ENCODE measurements around the gene IRAK4.
A peak's percentile ranks its signal among the peaks of the same experiment; 100 is the strongest.
"Not testable (repeated sequence)": the region's sequence is repeated elsewhere in the genome, so short reads cannot be mapped to it uniquely, and the experiment has no call there.

IRAK4 gene

GRCh38 chr12:43758728-43759563 is at the start of gene IRAK4, which contains the start of gene PUS7L:
IRAK4 (plus strand) TSS chr12:43758951; CDS start chr12:43768112, 9,161 bp downstream.
PUS7L (minus strand) TSS chr12:43758790; CDS start chr12:43755245, 3,545 bp downstream.
- peak; percentile 94 for DNase-seq (ENCODE audit: low read depth)

DNA sequence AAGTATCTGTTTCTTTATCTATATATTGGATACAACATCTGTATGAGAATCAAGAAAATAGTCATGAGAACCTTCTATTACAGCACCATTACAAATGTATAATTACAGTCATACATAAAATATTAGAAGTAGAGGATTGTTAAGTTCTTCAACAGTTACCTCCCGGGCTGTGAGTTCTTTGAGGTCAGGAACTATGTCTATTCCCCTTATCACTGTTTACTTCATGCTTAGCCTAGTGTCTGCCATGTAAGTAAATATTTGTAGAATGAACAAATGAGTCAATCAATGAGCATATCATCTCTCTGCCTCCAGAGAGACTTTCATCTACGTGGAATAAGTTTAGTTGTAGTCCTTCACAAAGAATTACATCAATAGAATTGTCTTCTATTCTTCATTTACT is 47.4 kb upstream of the IRAK4 start:
- DNase-seq (ENCODE audit: low read depth), result no peak

DNA sequence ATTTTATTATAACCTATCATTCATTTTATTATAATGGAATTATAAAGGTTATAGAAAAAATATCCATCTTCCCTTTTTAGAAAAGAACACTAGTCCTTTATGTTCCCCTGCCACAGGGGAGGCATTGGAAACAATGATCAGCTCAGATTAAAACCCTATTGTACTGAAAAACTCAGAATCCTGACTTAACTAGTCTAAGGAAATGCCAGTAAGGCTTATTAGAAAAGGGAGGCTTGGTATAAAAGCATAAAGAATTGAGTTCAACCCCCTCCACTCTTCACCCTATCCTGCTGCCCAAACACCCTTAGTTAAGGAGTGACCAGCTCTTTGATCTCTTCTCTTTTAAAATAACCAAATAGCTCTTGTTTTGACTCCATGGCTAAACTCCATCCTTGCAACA is 36.1 kb upstream of the IRAK4 start:
- no peak for DNase-seq (ENCODE audit: low read depth)

GRCh38 chr12:43723134-43723533 is 35.6 kb upstream of the IRAK4 start:
- DNase-seq (ENCODE audit: low read depth), result no peak

GRCh38 chr12:43728117-43728516 is 30.6 kb upstream of the IRAK4 start:
- no peak for DNase-seq (ENCODE audit: low read depth)

DNA sequence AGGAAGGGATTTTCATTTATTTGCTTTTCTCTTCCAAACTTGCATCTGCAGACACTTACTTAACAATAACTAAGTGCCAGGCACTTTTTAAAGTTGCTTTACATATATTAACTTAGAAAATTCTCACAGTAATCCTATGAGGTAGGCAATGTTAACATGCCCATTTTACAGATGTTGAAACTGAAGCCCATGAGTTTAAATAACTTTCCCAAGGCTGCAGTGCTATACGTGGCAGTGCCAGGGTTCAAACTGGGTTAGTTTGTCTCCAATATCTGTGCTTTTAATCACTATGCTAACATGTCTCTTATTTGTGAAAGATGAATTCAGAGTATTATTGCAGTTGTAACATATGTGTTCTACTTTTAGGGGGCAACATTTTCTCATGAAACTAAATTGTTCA is 30.1 kb upstream of the IRAK4 start:
- no peak for DNase-seq (ENCODE audit: low read depth)

DNA sequence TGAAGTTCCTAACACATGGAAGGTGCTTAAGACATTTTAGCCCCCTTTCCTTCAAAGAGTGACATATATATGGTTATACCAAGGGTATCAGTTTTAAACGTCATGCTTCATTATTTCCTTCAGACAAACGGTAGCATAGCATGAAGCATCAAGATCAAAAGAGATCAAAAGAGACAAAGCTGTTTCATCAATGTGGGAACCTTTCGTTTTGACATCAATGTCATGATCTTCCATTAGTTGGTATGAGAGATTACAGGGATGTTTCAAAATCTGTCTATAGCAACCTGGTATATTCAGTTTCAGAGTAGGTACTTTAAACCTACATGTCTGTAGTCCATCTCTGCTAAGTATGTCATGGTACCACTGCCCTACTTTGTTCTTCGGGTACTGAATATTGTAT is 28.5 kb upstream of the IRAK4 start:
- no peak for DNase-seq (ENCODE audit: low read depth)

GRCh38 chr12:43733687-43734086 is 25.1 kb upstream of the IRAK4 start:
- DNase-seq (ENCODE audit: low read depth), result no peak

- DNase-seq (ENCODE audit: low read depth), result no peak
Measured at GRCh38 chr12:43736927-43737440, 21.8 kb upstream of the IRAK4 start.

GRCh38 chr12:43737646-43738045 is 21.1 kb upstream of the IRAK4 start:
- DNase-seq (ENCODE audit: low read depth), result no peak

DNA sequence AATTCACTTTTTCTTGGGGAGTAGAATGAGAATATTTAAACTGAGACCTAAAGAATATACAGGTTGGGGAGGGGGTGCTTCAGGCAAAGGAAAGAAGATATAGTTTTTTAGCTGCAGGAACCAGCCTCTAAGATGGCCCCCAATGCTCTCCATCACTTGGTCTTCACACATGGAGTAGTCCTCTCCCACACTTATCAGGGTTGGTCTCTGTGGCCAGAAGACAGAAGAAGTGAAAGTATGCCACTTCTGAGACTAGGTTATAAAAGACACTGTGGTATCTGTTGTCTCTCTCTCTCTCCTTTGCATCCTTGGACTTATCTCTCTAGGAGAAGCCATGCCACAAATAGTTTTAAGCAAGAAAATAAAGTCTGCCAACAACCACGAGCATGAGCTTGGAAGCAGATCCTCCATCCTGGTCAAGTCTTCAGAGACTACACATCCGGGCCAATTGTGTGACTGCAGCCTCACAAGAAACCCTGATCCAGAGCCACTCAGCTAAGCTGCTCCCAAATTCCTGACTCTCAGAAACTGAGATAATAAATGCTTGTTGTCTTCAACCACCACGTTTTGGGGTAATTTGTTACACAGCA is 18.1 kb upstream of the IRAK4 start:
- DNase-seq (ENCODE audit: low read depth), result no peak

GRCh38 chr12:43742106-43742505 is 16.6 kb upstream of the IRAK4 start:
- no peak for DNase-seq (ENCODE audit: low read depth)

DNA sequence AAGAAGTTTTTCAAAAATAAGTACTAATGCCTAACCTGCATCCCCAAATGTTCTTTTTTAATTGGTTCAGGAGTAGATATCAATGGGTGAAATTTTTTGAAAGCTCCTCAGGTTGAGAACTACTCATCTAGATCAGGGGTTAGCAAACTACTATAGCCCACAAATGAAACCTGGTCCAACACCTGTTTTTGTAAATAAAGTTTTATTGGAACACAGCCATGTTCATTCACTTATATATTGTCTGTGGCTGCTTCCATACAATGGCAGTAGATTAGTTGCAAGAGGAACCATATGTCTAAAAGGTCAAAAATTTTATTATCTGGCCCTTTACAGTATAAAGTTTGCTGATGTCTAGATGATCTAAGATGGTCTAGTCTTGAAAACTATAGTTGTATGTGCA is 13.9 kb upstream of the IRAK4 start:
- no peak for DNase-seq (ENCODE audit: low read depth)

- DNase-seq (ENCODE audit: low read depth), result no peak
Measured at GRCh38 chr12:43749016-43749415, 9.7 kb upstream of the IRAK4 start.

GRCh38 chr12:43750814-43751213 is 7.9 kb upstream of the IRAK4 start:
- DNase-seq (ENCODE audit: low read depth), result no peak

GRCh38 chr12:43751360-43751759 is 7.4 kb upstream of the IRAK4 start:
- DNase-seq (ENCODE audit: low read depth), result not testable (repeated sequence)

DNA sequence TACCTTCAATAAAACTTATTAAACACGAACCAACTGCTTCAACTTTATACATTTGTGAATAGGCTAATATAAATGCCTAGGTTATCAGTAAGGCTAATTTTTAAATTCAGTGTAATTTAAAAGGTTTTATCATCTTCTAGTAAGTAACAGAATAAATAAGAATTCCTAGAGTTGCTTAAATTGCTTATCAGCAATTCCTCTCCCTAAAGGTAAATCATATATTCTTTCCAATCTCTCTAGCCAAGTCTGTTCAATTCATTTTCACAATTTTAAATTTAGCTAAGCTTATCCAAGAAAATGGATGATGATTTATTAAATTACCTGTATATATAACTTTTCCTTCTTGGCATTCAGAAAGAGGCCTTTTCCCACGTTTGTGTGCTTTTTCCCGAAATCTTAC is 4.7 kb upstream of the IRAK4 start:
- DNase-seq (ENCODE audit: low read depth), result no peak

GRCh38 chr12:43758247-43758727 is 464 bp upstream of the IRAK4 start:
- DNase-seq (ENCODE audit: low read depth), result no peak

- DNase-seq (ENCODE audit: low read depth), result no peak
Measured at GRCh38 chr12:43760396-43760795, 1.6 kb downstream of the IRAK4 start.

DNA sequence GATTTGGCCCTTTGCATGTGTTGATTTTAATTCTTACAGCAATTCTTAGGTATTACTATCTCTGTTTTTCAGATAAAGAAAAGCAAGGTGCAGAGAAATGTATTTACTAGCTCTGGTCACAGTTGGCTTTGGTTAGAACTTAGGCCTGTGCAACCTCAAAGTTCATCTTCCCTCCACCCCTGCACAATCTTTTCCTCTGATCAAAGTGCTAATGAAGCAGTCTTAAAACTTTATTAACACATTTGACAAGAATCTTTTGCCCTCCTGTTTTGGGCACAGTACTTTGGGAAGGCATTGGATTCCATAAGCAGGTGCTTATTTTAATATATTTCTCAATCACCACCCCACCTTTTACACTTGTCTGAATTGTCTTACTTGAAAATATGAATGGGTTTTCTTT is 2.7 kb downstream of the IRAK4 start:
- no peak for DNase-seq (ENCODE audit: low read depth)

GRCh38 chr12:43762596-43762995 is 3.8 kb downstream of the IRAK4 start:
- DNase-seq (ENCODE audit: low read depth), result no peak

- DNase-seq (ENCODE audit: low read depth), result no peak
Measured at GRCh38 chr12:43763769-43764168, 5.0 kb downstream of the IRAK4 start.

- no peak for DNase-seq (ENCODE audit: low read depth)
Measured at GRCh38 chr12:43764528-43764927, 5.8 kb downstream of the IRAK4 start.

Measured in stimulated activated CD8-positive, alpha-beta memory T cell treated with anti-CD3 and anti-CD28 coated beads, Interleukin-12 subunit alpha, Interleukin-12 subunit beta, amount 100 ng/mL, for 1 hour (primary cell).